K562 (cell line): ENCODE results near the gene EEFSEC. TPM values are rescaled to one million over a fixed set of nuclear protein-coding genes. Genes with fewer than 3 reads are reported as not detected.

Experiments used
- ATAC-seq: fragments of 200-7000 bp; cut with Tn5 transposase; 3 replicates; pipeline ENCODE4 v1.9.1; 2020; ENCODE audit warnings: moderate library complexity
- BruUV-seq: library from RNA; stranded (reverse); fragments of 400-500 nt; replicated peaks from 2 replicates; lab custom pipeline; 2021; lab: Mats Ljungman, UMichigan
- CTCF ChIA-PET: fragments of 300-600 bp; formaldehyde crosslinking; extraction: SDS; loops from one replicate; lab custom pipeline; 2021; ENCODE audit warnings: low intra/inter-chr PET ratio; lab: Yijun Ruan, JAX
- POLR2A ChIA-PET: fragments of 300-600, 350-650 bp; sonication (Branson Sonifier 250); formaldehyde crosslinking; extraction: SDS; loops from one replicate; lab custom pipeline; 2021; ENCODE audit warnings: antibody characterized with exemption, inconsistent platforms; lab: Yijun Ruan, JAX
- DNase-seq, 4 experiments: peaks; one replicate each; pipeline versions ENCODE4 v3.0.0 to v3.0.0-alpha.2; 2011 to 2018; ENCODE audit warnings: low spot score in 3 of 4, mixed read lengths in 3 of 4; ENCODE audit errors: extremely low read depth in 1 of 4
- FAIRE-seq: peaks from 2 replicates; lab custom pipeline; 2011; peaks lifted over from hg19 to GRCh38; lab: Jason Lieb, UNC
- H2AFZ ChIP-seq: 2 replicates; pipeline ENCODE4 v1.6.0; 2011; ENCODE audit warnings: low read depth, low read length, control low read depth, inconsistent platforms
- H3K27ac ChIP-seq: fragments of 200-600 bp; 3 replicates; pipeline ENCODE4 v1.8.0; 2011; ENCODE audit warnings: low read depth, mild to moderate bottlenecking, control low read depth, inconsistent platforms, low read length, moderate library complexity, mixed read lengths; ENCODE audit errors: extremely low read depth
- H3K27me3 ChIP-seq, 2 experiments: fragments of 300-600 bp in 1 of 2; 2 replicates in 1 of 2; 3 replicates in 1 of 2; pipeline versions ENCODE4 v1.6.0 to v1.8.0; 2011; ENCODE audit warnings: inconsistent platforms in 2 of 2, low read length in 2 of 2, mild to moderate bottlenecking in 1 of 2, mixed read lengths in 1 of 2, moderate library complexity in 1 of 2; ENCODE audit not compliant: control insufficient read depth in 2 of 2, insufficient read depth in 2 of 2
- H3K36me3 ChIP-seq: fragments of 300-600 bp; 3 replicates; pipeline ENCODE4 v1.8.0; 2011; ENCODE audit warnings: mild to moderate bottlenecking, low read length, inconsistent platforms; ENCODE audit not compliant: control insufficient read depth, insufficient read depth
- H3K4me1 ChIP-seq, 2 experiments: fragments of 200-600 bp in 1 of 2; replicated peaks in 1 of 2; 2 replicates in 1 of 2; 3 replicates in 1 of 2; pipeline versions ENCODE4 v1.5.1 to v1.8.0; 2011; ENCODE audit warnings: inconsistent platforms in 2 of 2, low read length in 2 of 2, mild to moderate bottlenecking in 1 of 2, mixed read lengths in 1 of 2, moderate library complexity in 1 of 2; ENCODE audit not compliant: control insufficient read depth in 2 of 2, insufficient read depth in 2 of 2
- H3K4me2 ChIP-seq: 2 replicates; pipeline ENCODE4 v1.6.1; 2011; ENCODE audit warnings: low read length, control low read depth, inconsistent platforms, mixed read lengths; ENCODE audit not compliant: insufficient read depth
- H3K4me3 ChIP-seq: fragments of 200-600 bp; sonication (generic), shearing (Covaris generic); 2 replicates; pipeline ENCODE4 v1.5.1; 2016; ENCODE audit warnings: control low read depth, inconsistent platforms
- H3K79me2 ChIP-seq: fragments of 200-600 bp; 3 replicates; pipeline ENCODE4 v1.8.0; 2011; ENCODE audit warnings: low read length, inconsistent platforms; ENCODE audit not compliant: control insufficient read depth, insufficient read depth
- H3K9ac ChIP-seq, 2 experiments: 2 replicates each; pipeline versions ENCODE4 v1.6.0 to v1.6.1; 2011; ENCODE audit warnings: low read depth in 2 of 2, low read length in 2 of 2, control low read depth in 1 of 2, inconsistent platforms in 1 of 2, mild to moderate bottlenecking in 1 of 2, mixed read lengths in 1 of 2; ENCODE audit not compliant: insufficient read depth in 1 of 2
- H3K9me1 ChIP-seq: one replicate; pipeline ENCODE4 v1.6.0; 2011; ENCODE audit warnings: inconsistent platforms, mild to moderate bottlenecking, low read length, moderate library complexity; ENCODE audit not compliant: control insufficient read depth, insufficient read depth
- H3K9me3 ChIP-seq: replicated peaks from 2 replicates; pipeline ENCODE4 v1.5.1; 2011; ENCODE audit warnings: low read depth, low read length, inconsistent platforms; ENCODE audit not compliant: control insufficient read depth, insufficient read depth
- H4K20me1 ChIP-seq: replicated peaks from 2 replicates; pipeline ENCODE4 v1.6.1; 2011; ENCODE audit warnings: low read length, inconsistent platforms, mixed read lengths; ENCODE audit not compliant: control insufficient read depth, insufficient read depth
- ATF6 ChIP-seq: sonication (generic); formaldehyde crosslinking; IDR thresholded peaks from 2 replicates; pipeline ENCODE4 v1.4.0; 2020; ENCODE audit warnings: mild to moderate bottlenecking, missing genetic modification reagents
- BCOR ChIP-seq: fragments of 450-650 bp; IDR thresholded peaks from 2 replicates; pipeline ENCODE4 v1.6.1; 2016
- ELK1 ChIP-seq: sonication (generic); formaldehyde crosslinking; IDR thresholded peaks from 2 replicates; pipeline ENCODE4 v1.8.1; 2022; ENCODE audit warnings: missing genetic modification reagents
- FOXJ2 ChIP-seq: fragments of 200-800 bp; sonication (Bioruptor generic); IDR thresholded peaks from 2 replicates; pipeline ENCODE4 v1.6.1; 2016; ENCODE audit warnings: missing genetic modification characterization, missing compliant biosample characterization
- MED1 ChIP-seq: sonication (generic); formaldehyde crosslinking; IDR thresholded peaks from 2 replicates; pipeline ENCODE4 v1.8.1; 2023; ENCODE audit warnings: missing genetic modification reagents, borderline replicate concordance
- MTA1 ChIP-seq: fragments of 450-650 bp; IDR thresholded peaks from 2 replicates; pipeline ENCODE4 v1.6.1; 2017; ENCODE audit warnings: borderline replicate concordance
- SMAD4 ChIP-seq: fragments of 250-450 bp; sonication (Bioruptor Pico); conservative IDR thresholded peaks from 2 replicates; pipeline ENCODE4 v1.8.0; 2021; ENCODE audit warnings: inconsistent platforms, mild to moderate bottlenecking, moderate library complexity
- SMC3 ChIP-seq: conservative IDR thresholded peaks from 2 replicates; pipeline ENCODE4 v1.6.1; 2011; ENCODE audit warnings: low read depth, low read length, improper control_type of control experiment; ENCODE audit not compliant: insufficient read depth
- SRSF7 ChIP-seq: fragments of 200-400 bp; formaldehyde crosslinking; optimal IDR thresholded peaks from 2 replicates; pipeline ENCODE3; 2017; ENCODE audit warnings: mild to moderate bottlenecking, low read depth, low read length
- STAG1 ChIP-seq: sonication (generic); formaldehyde crosslinking; IDR thresholded peaks from 2 replicates; pipeline ENCODE4 v1.5.0; 2020; ENCODE audit warnings: missing genetic modification reagents, borderline replicate concordance
- TCF7L2 ChIP-seq: fragments of 150-350 bp; IDR thresholded peaks from 2 replicates; pipeline ENCODE4 v1.6.1; 2016; ENCODE audit warnings: low read depth, mild to moderate bottlenecking, low read length, moderate library complexity
- WGBS: fragments of 100-300 bp; shearing (Covaris generic); methylation state at CpG from one replicate; pipeline ENCODE4 v1.1.6; 2016; ENCODE audit warnings: low coverage, mixed read lengths; ENCODE audit not compliant: insufficient coverage; ENCODE audit errors: missing lambda C conversion rate; 5-methylcytosine and 5-hydroxymethylcytosine counted together
- in situ Hi-C: fragments of 300-500 bp; cut with MboI; formaldehyde crosslinking; loops from 4 replicates; pipeline ENCODE4 v1.15.0; 2018; ENCODE audit warnings: inconsistent platforms, mixed read lengths
- intact Hi-C: fragments of 100-400 bp; cut with micrococcal nuclease; formaldehyde crosslinking; loops from 2 replicates; pipeline ENCODE4 v1.14.2; 2022
- polyA plus RNA-seq, 8 experiments: library from polyadenylated mRNA; depleted of rRNA in 4 of 8; stranded (reverse) in 5 of 8; unstranded in 3 of 8; fragments of >200 nt; fragmentation: Nextera tagmentation in 2 of 8; fragmentation: Illumina TruSeq in 1 of 8; extraction: Ambion mirVana in 2 of 8; extraction: Trizol in 1 of 8; gene quantifications; 2 replicates each; pipeline versions ENCODE4 v1.2.1 to v1.2.3, GENCODE V29; 2011 to 2014; ENCODE audit warnings: inconsistent platforms in 1 of 8, missing spikeins in 1 of 8
- total RNA-seq, 7 experiments: library from RNA; depleted of rRNA in 6 of 7; stranded (reverse); fragments of >200 nt in 6 of 7; fragmentation: Illumina TruSeq in 2 of 7; extraction: Trizol in 2 of 7; gene quantifications; 2 replicates each; pipeline versions ENCODE4 v1.2.1 to v1.2.3, GENCODE V29; 2011 to 2021; ENCODE audit warnings: low replicate concordance in 1 of 7

EEFSEC gene
- total and polyA plus RNA-seq, 9 of the 15 experiments (the other 6 are each of a cell fraction or from before 2014, with no cell fraction given) = 0.35 to 11.8 (median 7.7) TPM

GRCh38 chr3:128453501-128454309 is 300.4 kb downstream of the EEFSEC start (continued):
- no peak for TF ChIP-seq ELK1
- no peak for TF ChIP-seq SRSF7
- no peak for TF ChIP-seq SMAD4 (CRISPR knock-in tag)
- no peak for TF ChIP-seq MED1 (CRISPR knock-in tag)
- no peak for TF ChIP-seq STAG1 (CRISPR knock-in tag)

GRCh38 chr3:128454310-128454618 is 301.0 kb downstream of the EEFSEC start:
- H3K9ac ChIP-seq = no peak overlapping the region
- H3K9me3 ChIP-seq = no peaks in the 10 kb centered on the region
- H3K9me1 ChIP-seq = no peaks in the 10 kb centered on the region
- no peak overlapping the region for H3K27ac ChIP-seq
- peaks cover 6 to 52% of the 10 kb centered on the region in 2 experiments; a peak in 3 of 5 replicates for H3K4me1 ChIP-seq
- no peak for ATAC-seq
- no peaks in the 10 kb centered on the region for H4K20me1 ChIP-seq
- FAIRE-seq = no peak
- intact Hi-C loops (no loop called here), in situ Hi-C loops (no loop called here)
- no peaks in the 10 kb centered on the region for H3K79me2 ChIP-seq
- no peak for DNase-seq
- no peak overlapping the region for H3K4me3 ChIP-seq
- no peaks in the 10 kb centered on the region; a peak in 3 of 5 replicates for H3K27me3 ChIP-seq
- WGBS = no CpG with 5 or more reads among the region's 2 CpGs
- no peak overlapping the region for H3K4me2 ChIP-seq
- ChIA-PET CTCF (no interaction called here), POLR2A (no interaction called here)
- BruUV-seq = no TSS peak
- no peaks in the 10 kb centered on the region for H3K36me3 ChIP-seq
- TF ChIP-seq SMC3 (no peak), FOXJ2 (tag) (no peak), ATF6 (CRISPR knock-in tag) (no peak), MTA1 (no peak), TCF7L2 (no peak), BCOR (no peak)
- H2AFZ ChIP-seq = no peak overlapping the region
